GM15510 (cell line): Measurements from ENCODE around the gene KCNK10.

Experiments
- POLR2A ChIP-seq: IDR thresholded peaks from 3 replicates; pipeline ENCODE4 v1.6.1; 2011; ENCODE audit warnings: borderline replicate concordance; ENCODE audit not compliant: insufficient read length; ENCODE audit errors: extremely low read depth

Gene KCNK10

GRCh38 chr14:88303041-88303440, 20.0 kb downstream of the KCNK10 start:
- no peak for TF ChIP-seq POLR2A

GRCh38 chr14:88301381-88301780, 21.7 kb downstream of the KCNK10 start:
- TF ChIP-seq POLR2A, result no peak

- no peak for TF ChIP-seq POLR2A
Measured at GRCh38 chr14:88300817-88301216, 22.3 kb downstream of the KCNK10 start.

DNA sequence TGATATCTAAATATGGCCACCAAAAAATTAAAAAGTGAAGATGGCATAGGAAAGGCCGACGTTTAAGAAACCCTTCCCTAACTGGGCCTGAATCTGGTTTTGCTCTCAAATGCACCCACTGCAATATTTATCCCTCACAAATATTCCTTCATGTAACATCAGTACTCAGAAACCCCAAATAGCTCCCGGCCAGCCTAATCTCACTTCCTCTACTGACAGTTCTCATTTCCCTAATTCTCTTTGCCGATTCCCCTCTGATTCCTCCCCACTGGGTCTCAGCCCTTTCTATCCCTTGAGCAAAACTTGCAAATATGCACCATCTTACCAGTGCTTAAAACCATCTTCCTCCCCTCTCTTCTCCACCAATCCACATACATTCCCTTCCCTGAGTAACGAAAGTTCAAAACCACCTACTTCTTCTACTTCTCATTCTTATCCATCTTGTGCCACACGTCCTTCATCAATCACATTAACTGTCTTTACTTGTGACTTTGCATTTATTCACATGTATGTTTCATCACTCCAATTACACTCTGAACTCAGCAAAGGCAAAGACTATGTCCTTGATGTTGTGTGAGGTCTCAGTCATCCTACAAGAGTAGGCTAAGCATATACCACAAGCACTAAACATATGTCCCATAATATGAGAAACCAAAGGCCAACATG, 23.1 kb downstream of the KCNK10 start:
- no peak for TF ChIP-seq POLR2A

DNA sequence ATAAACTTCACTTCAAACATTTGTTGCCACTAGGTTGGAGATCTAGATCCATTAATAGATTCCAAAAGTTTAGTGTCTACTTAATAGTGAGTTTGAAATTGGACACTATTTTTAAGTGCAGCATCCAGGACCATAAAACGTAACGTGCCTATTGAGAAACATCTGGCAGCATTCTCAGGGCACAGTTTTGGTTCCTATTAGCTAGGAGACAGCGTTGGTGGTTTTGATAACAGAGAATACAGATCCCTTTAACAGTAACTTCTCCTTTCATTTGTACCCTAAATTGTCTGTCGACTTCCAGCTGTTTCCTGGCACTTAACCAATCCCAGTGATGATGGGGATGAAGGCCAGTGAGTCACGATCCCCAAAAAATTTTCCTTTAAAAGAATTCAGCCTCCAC, 25.8 kb downstream of the KCNK10 start:
- TF ChIP-seq POLR2A, result no peak

- no peak for TF ChIP-seq POLR2A
Measured at GRCh38 chr14:88296351-88296750, 26.7 kb downstream of the KCNK10 start.

DNA sequence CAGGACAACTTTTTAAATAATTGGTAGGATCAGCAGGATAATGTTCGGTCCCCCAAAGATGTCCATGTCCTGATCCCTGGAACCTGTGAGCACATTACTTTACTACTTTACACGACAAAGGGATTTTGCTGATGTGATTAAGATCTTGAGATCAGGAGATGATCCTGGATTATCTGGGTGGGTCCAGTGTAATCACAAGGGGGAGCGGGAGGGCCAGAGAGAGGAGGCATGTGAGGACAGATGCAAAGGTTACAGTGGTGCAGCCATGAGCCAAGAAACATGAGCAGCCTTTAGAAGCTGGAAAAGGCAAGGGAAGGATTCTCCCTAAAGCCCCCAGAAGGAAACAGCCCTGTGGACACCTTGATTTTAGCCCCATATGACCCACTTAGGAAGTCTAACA, 33.1 kb downstream of the KCNK10 start:
- no peak for TF ChIP-seq POLR2A

GRCh38 chr14:88289234-88289633, 33.8 kb downstream of the KCNK10 start:
- TF ChIP-seq POLR2A, result no peak

DNA sequence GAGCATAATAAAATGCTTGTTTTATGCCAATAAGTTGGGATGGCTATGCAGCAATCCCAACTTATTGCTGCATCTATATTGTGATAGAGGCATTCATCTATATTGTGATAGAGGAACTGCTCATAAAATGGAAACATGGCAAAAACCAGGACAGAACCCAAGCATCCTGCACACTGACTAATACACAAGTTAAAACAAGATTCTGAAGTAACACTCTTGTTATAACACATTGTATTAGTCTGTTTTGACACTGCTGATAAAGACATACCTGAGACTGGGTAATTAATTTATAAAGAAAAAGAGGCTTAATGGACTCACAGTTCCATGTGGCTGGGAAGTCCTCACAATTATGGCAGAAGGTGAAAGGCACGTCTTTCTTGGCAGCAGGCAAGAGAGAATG, 36.8 kb downstream of the KCNK10 start:
- TF ChIP-seq POLR2A, result no peak

GRCh38 chr14:88281447-88281846, 41.6 kb downstream of the KCNK10 start:
- TF ChIP-seq POLR2A, result no peak

- no peak for TF ChIP-seq POLR2A
Measured at GRCh38 chr14:88276923-88277596, 46.0 kb downstream of the KCNK10 start.

DNA sequence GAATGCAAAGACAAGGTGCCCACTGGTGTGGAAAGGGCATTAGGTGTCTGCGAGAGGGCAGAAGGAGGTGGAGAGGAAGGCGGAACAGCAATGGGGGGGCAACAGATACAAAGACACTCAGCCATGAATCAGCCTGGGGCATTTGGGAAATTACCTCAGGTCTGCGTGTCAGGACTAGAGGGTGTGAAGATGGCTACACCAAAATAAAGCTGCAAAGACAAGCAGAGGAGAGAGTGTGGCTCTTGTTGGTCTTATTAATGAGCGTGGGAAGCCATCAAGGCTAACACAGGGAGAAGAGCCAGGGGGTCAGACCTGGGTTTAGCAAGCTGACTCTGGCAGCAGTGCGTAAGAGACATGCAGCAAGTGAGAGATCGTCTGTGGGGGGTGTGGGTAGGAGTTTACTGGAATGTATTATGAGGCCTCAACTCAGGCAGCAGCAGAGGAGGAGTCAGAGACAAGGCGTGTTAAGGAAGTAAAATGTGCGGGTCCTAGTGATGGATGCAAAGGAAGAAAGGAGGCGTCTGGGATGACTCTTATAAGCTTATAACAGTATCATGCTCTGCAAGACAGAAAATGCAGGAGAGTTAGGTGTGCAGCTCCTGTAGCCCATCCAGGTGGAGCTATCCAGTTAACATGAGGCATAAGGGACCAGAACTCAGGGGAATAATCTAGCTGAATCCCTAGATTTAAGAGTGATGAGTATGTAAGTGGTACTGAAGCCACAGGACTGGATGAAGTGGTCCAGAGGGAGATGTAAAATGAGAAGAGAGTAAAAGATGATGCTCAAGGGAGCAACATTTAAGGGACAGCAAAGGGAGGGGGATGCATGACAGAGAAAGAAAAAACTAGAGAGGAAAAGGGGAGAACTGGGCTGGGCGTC, 50.4 kb downstream of the KCNK10 start:
- no peak for TF ChIP-seq POLR2A

DNA sequence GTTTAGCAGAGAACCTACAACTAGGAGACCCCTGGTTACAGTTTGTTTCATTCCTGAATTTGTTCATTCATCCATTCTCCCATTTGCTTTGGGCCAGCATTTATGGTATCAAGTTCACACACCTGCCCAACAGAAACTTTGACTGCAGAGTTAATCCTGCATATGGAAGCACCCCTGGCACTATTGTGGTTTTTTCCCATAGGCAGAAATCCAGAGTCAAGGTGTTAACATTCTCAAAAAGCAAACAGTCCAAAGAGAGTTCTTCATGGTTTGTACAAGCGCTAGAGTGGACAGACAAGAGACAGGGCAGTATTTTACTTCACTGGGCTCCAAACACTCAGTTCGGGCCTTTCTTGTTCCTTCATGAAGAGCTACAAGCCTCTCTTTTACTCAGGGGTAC, 51.9 kb downstream of the KCNK10 start:
- TF ChIP-seq POLR2A, result no peak

DNA sequence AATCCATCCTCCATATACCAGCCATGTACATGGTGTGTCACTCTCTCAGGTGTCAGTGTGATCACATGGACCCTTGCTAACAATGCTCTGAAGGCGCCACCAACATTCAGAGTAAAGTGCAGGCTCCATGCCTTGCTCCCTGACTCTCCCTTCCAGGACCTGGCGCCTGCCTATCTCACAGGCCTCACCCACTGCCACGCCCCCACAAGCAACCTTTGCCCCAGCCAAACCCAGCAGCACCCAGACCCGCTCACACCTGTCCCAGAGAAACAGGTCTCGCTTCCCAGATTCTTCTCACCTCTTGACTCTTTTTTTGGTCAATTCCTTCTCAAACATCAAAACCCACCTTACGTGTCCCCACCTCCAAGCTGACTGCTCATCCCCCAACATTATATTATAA, 52.3 kb downstream of the KCNK10 start:
- no peak for TF ChIP-seq POLR2A

- no peak for TF ChIP-seq POLR2A
Measured at GRCh38 chr14:88269806-88270420, 53.2 kb downstream of the KCNK10 start.

DNA sequence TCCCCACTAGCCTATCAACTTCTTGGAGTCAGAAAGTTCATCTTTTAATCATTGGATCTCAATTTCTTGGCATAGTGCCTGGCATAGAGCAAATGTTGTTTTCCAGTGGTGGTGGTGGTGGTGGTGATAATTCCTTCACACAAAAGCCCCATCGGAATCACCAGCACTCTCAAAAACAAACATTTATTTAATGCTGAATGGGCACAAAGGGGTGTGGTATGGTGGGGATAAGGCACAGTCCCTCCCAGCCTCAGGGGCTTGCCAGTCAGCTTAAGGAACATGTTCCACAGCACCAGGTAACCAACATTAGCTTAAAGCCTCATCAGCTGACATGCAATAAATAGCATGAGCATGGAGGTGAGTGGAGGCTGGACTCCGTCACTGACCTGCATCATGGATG, 56.6 kb downstream of the KCNK10 start:
- TF ChIP-seq POLR2A, result no peak

DNA sequence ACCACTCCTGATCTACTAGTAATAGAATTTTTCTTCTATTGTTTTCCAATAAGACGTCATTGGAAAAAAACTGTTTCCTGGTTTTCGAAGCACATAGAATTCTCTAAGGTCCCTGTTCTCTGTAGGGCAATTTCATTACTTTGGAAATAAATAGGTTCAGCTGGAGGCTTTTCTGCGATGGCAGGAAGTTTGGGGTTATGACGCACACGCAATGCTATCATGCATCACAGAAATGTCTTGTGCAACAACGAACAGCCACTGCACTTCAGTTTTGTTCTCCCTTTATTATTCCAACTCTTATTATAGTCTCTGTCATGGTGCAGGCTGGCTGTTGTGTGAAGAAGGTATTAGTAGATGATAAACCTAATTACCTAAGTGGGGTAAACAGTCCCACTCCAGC, 59.0 kb downstream of the KCNK10 start:
- TF ChIP-seq POLR2A, result no peak
